HEK293 (cell line): ENCODE results near the gene DCDC2.

Experiments used
- CTCF ChIA-PET: fragments of 350-600 bp; formaldehyde crosslinking; extraction: SDS; loops from one replicate; lab custom pipeline; 2021; ENCODE audit warnings: antibody characterized with exemption; lab: Yijun Ruan, JAX
- POLR2A ChIA-PET: fragments of 300-600 bp; formaldehyde crosslinking; extraction: SDS; loops from one replicate; lab custom pipeline; 2020; ENCODE audit warnings: antibody characterized with exemption, inconsistent platforms; lab: Yijun Ruan, JAX
- H3K27ac ChIP-seq: fragments of 200-500 bp; sonication (Bioruptor generic); 2 replicates; pipeline ENCODE4 v1.5.1; 2014; ENCODE audit warnings: low read depth, low read length, control low read depth, inconsistent platforms; ENCODE audit errors: extremely low read depth
- H3K36me3 ChIP-seq, 2 experiments: fragments of 200-500 bp in 1 of 2; sonication (Bioruptor generic) in 1 of 2; 1 replicate in 1 of 2; 2 replicates in 1 of 2; pipeline ENCODE4 v1.5.1; 2014 to 2017; ENCODE audit warnings: inconsistent platforms in 2 of 2, low read length in 2 of 2; ENCODE audit not compliant: control insufficient read depth in 2 of 2, insufficient read depth in 1 of 2
- H3K4me1 ChIP-seq: fragments of 200-500 bp; sonication (Bioruptor generic); 2 replicates; pipeline ENCODE4 v1.5.1; 2014; ENCODE audit warnings: mild to moderate bottlenecking, low read length, inconsistent platforms; ENCODE audit not compliant: control insufficient read depth, insufficient read depth
- H3K4me3 ChIP-seq: 2 replicates; pipeline ENCODE4 v1.5.1; 2011; ENCODE audit warnings: low read depth, mild to moderate bottlenecking, control low read depth, low read length, moderate library complexity
- H3K9me3 ChIP-seq: fragments of 200-500 bp; sonication (Bioruptor generic); 2 replicates; pipeline ENCODE4 v1.5.1; 2014; ENCODE audit warnings: low read depth, low read length, inconsistent platforms; ENCODE audit not compliant: control insufficient read depth, insufficient read depth
- GFI1B ChIP-seq: fragments of 450-650 bp; formaldehyde crosslinking; IDR thresholded peaks from 2 replicates; pipeline ENCODE4 v1.5.1; 2016; ENCODE audit warnings: missing biosample characterization, missing genetic modification characterization
- KLF7 ChIP-seq: fragments of 450-650 bp; formaldehyde crosslinking; IDR thresholded peaks from 2 replicates; pipeline ENCODE4 v1.5.1; 2016; ENCODE audit warnings: missing biosample characterization, missing genetic modification characterization, borderline replicate concordance
- OSR2 ChIP-seq: fragments of 450-650 bp; formaldehyde crosslinking; IDR thresholded peaks from 2 replicates; pipeline ENCODE4 v1.5.1; 2016; ENCODE audit warnings: missing biosample characterization, missing genetic modification characterization
- SP3 ChIP-seq: fragments of 450-650 bp; formaldehyde crosslinking; IDR thresholded peaks from 2 replicates; pipeline ENCODE4 v1.5.1; 2016; ENCODE audit warnings: missing biosample characterization, missing genetic modification characterization
- TCF7L2 ChIP-seq: IDR thresholded peaks from 2 replicates; pipeline ENCODE4 v1.6.1; 2011; ENCODE audit warnings: low read depth, mild to moderate bottlenecking, inconsistent platforms, low read length, moderate library complexity, borderline replicate concordance
- ZBTB17 ChIP-seq: fragments of 450-650 bp; formaldehyde crosslinking; IDR thresholded peaks from 2 replicates; pipeline ENCODE4 v1.5.1; 2016; ENCODE audit warnings: missing biosample characterization, missing genetic modification characterization
- ZNF184 ChIP-seq: fragments of 450-650 bp; IDR thresholded peaks from 2 replicates; pipeline ENCODE4 v1.5.1; 2018; ENCODE audit warnings: missing biosample characterization, mild to moderate bottlenecking, missing genetic modification characterization
- ZNF335 ChIP-seq: fragments of 450-650 bp; formaldehyde crosslinking; conservative IDR thresholded peaks from 2 replicates; pipeline ENCODE4 v1.5.1; 2016; ENCODE audit warnings: missing biosample characterization, missing genetic modification characterization
- ZNF366 ChIP-seq: fragments of 450-650 bp; formaldehyde crosslinking; conservative IDR thresholded peaks from 2 replicates; pipeline ENCODE4 v1.5.1; 2016; ENCODE audit warnings: missing biosample characterization, missing genetic modification characterization
- ZNF391 ChIP-seq: fragments of 450-650 bp; formaldehyde crosslinking; IDR thresholded peaks from 2 replicates; pipeline ENCODE4 v1.5.1; 2016; ENCODE audit warnings: low read depth, missing biosample characterization, missing genetic modification characterization, borderline replicate concordance
- ZNF571 ChIP-seq: fragments of 450-650 bp; formaldehyde crosslinking; IDR thresholded peaks from 2 replicates; pipeline ENCODE4 v1.5.0; 2017; ENCODE audit warnings: missing biosample characterization, missing genetic modification characterization
- ZNF610 ChIP-seq: fragments of 450-650 bp; formaldehyde crosslinking; IDR thresholded peaks from 2 replicates; pipeline ENCODE4 v1.5.1; 2016; ENCODE audit warnings: missing biosample characterization, missing genetic modification characterization, borderline replicate concordance
- ZNF621 ChIP-seq: fragments of 450-650 bp; formaldehyde crosslinking; IDR thresholded peaks from 2 replicates; pipeline ENCODE4 v1.5.1; 2017; ENCODE audit warnings: missing biosample characterization, missing genetic modification characterization
- ZNF624 ChIP-seq: fragments of 450-650 bp; formaldehyde crosslinking; IDR thresholded peaks from 2 replicates; pipeline ENCODE4 v1.5.1; 2017; ENCODE audit warnings: missing biosample characterization, missing genetic modification characterization
- ZNF768 ChIP-seq: fragments of 450-650 bp; formaldehyde crosslinking; IDR thresholded peaks from 2 replicates; pipeline ENCODE4 v1.5.1; 2018; ENCODE audit warnings: missing biosample characterization, mild to moderate bottlenecking, missing genetic modification characterization
- ZNF837 ChIP-seq: fragments of 450-650 bp; formaldehyde crosslinking; IDR thresholded peaks from 2 replicates; pipeline ENCODE4 v1.5.1; 2016; ENCODE audit warnings: missing biosample characterization, missing genetic modification characterization
- TF ChIP-seq, protein P1 (sequence below): fragments of 450-650 bp; formaldehyde crosslinking; IDR thresholded peaks from 2 replicates; pipeline ENCODE4 v1.5.1; 2016; ENCODE audit warnings: missing biosample characterization, missing genetic modification characterization, borderline replicate concordance
- TF ChIP-seq, protein P2 (sequence below): fragments of 450-650 bp; formaldehyde crosslinking; IDR thresholded peaks from 2 replicates; pipeline ENCODE4 v1.5.1; 2016; ENCODE audit warnings: missing biosample characterization, missing genetic modification characterization

The DCDC2 gene

DNA sequence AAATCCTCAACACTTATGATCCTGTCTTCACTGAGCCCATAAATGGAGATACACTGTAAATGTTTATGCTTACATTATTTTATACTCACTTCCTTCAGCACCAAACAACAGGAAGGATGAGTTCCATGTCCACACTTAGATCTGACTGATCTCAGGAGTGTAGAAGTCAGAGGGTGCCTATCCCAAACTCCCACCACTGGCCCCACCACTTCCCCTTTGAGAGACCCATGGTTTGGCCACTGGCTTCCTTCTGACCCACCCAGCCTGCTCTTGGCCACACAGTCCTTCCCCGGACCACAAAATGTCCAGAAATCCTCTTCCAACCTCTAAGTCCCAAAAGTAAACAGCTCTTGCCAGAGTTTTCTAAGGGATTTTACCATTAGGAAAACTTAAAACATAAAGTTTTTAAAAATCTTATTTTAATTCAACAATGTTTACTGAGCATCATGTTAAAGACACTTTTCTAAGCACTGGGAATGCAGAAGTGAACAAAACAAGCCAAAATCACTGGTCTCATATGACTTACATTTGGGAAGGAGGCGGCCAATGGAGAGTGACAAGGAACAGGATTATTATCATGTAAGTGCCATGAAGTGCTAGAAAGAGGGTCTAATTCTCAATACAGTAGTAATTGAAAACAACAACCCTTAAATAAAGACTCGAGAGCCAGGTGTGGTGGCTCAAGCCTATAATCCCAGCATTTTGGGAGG is 128.0 kb downstream of the DCDC2 start (continued):
- TF ChIP-seq KLF7 (no peak), ZBTB17 (tag by site-specific recombination) (no peak), ZNF837 (tag by site-specific recombination) (no peak), ZNF624 (tag by site-specific recombination) (no peak), ZNF391 (no peak), ZNF366 (tag by site-specific recombination) (no peak), OSR2 (tag by site-specific recombination) (no peak)
- TF ChIP-seq, protein P1, sequence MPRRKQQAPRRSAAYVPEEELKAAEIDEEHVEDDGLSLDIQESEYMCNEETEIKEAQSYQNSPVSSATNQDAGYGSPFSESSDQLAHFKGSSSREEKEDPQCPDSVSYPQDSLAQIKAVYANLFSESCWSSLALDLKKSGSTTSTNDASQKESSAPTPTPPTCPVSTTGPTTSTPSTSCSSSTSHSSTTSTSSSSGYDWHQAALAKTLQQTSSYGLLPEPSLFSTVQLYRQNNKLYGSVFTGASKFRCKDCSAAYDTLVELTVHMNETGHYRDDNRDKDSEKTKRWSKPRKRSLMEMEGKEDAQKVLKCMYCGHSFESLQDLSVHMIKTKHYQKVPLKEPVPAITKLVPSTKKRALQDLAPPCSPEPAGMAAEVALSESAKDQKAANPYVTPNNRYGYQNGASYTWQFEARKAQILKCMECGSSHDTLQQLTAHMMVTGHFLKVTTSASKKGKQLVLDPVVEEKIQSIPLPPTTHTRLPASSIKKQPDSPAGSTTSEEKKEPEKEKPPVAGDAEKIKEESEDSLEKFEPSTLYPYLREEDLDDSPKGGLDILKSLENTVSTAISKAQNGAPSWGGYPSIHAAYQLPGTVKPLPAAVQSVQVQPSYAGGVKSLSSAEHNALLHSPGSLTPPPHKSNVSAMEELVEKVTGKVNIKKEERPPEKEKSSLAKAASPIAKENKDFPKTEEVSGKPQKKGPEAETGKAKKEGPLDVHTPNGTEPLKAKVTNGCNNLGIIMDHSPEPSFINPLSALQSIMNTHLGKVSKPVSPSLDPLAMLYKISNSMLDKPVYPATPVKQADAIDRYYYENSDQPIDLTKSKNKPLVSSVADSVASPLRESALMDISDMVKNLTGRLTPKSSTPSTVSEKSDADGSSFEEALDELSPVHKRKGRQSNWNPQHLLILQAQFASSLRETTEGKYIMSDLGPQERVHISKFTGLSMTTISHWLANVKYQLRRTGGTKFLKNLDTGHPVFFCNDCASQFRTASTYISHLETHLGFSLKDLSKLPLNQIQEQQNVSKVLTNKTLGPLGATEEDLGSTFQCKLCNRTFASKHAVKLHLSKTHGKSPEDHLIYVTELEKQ (tag by site-specific recombination), result no peak

DNA sequence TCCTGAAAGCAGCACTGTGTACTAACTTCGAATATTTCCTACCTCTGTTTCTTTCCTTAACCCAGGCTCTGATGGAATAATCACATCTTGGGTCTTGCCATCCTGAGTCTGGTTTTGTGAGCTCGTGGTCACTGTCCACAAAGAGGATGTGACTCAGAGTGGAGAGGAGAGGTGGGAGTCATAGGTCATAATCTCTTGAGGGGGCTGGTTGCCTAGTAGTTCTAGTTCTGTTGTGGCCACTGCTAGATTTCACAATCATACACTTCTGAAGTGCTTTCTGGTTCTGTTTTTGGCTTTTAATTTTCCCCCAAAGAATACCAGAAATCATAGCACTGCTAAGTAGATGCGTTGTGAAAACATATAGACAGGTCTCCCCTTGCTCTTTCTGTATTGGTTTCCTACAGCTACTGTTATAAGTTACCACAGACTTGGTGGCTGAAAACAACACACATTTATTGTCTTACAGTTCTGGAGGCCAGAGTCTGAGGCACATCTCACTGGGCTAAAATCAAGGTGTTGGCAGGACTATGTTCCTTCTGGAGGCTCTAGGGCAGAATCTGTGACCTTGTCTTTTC is 129.1 kb downstream of the DCDC2 start:
- ChIA-PET POLR2A (no interaction called here), CTCF (interaction anchor here (0.6 to 0.7 kb wide), 2 partner anchors 23 to 129 kb away, joined by 3 read pairs; partner anchors contain the start of gene DCDC2)
- no peaks in the 10 kb centered on the region for H3K4me1 ChIP-seq
- no peaks in the 10 kb centered on the region for H3K9me3 ChIP-seq
- no peaks in the 10 kb centered on the region for H3K36me3 ChIP-seq
- H3K27ac ChIP-seq, result no peak overlapping the region
- no peak for TF ChIP-seq GFI1B (tag by site-specific recombination)
- TF ChIP-seq ZNF621 (tag by site-specific recombination), result no peak
- no peak for TF ChIP-seq TCF7L2
- no peak for TF ChIP-seq ZNF184
- no peak for TF ChIP-seq ZNF768
- TF ChIP-seq, protein P2, sequence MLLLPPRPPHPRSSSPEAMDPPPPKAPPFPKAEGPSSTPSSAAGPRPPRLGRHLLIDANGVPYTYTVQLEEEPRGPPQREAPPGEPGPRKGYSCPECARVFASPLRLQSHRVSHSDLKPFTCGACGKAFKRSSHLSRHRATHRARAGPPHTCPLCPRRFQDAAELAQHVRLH, result no peak
- TF ChIP-seq, all 188 proteins: peak for 0
- no peak overlapping the region for H3K4me3 ChIP-seq

DNA sequence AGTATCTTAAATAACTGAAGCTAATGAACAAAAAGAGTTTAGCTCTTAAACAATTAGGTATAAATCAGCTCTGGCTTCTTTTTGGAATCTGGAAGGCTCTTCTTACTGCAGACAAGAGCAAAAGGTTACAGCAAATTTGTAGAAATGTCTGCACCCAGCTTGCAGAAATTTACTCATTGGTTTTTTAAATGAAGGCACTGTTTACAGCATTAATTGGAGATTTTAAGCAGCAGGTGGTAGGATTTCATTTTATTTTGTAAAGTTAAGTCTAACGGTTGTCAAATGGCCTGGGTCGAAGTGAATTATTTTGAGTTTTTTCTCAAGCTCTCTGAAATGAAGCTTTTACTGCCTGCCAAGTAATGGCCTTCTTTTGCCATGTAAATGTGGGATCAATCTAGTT is 129.7 kb downstream of the DCDC2 start:
- Histone ChIP-seq H3K4me3 (no peak overlapping the region), H3K4me1 (no peaks in the 10 kb centered on the region), H3K36me3 (no peaks in the 10 kb centered on the region), H3K9me3 (no peaks in the 10 kb centered on the region), H3K27ac (no peak overlapping the region)
- CTCF ChIA-PET, result interaction anchor here (0.6 to 0.7 kb wide), 2 partner anchors 22 to 129 kb away, joined by 3 read pairs; partner anchors contain the start of gene DCDC2
- POLR2A ChIA-PET, result no interaction called here
- no peak for TF ChIP-seq ZNF571 (tag by site-specific recombination)
- no peak for TF ChIP-seq SP3 (tag by site-specific recombination)
- TF ChIP-seq ZNF335 (tag by site-specific recombination), result no peak
- no peak for TF ChIP-seq ZNF610 (tag by site-specific recombination)
- TF ChIP-seq ZNF184, result no peak
